HG03460 (cell line): ENCODE results near the gene EEF1AKMT3.

Source experiments
- ATAC-seq: cut with Tn5 transposase; IDR thresholded peaks from one replicate; pipeline ENCODE4 v1.9.1; 2021; ENCODE audit not compliant: unreplicated experiment

The EEF1AKMT3 gene

DNA sequence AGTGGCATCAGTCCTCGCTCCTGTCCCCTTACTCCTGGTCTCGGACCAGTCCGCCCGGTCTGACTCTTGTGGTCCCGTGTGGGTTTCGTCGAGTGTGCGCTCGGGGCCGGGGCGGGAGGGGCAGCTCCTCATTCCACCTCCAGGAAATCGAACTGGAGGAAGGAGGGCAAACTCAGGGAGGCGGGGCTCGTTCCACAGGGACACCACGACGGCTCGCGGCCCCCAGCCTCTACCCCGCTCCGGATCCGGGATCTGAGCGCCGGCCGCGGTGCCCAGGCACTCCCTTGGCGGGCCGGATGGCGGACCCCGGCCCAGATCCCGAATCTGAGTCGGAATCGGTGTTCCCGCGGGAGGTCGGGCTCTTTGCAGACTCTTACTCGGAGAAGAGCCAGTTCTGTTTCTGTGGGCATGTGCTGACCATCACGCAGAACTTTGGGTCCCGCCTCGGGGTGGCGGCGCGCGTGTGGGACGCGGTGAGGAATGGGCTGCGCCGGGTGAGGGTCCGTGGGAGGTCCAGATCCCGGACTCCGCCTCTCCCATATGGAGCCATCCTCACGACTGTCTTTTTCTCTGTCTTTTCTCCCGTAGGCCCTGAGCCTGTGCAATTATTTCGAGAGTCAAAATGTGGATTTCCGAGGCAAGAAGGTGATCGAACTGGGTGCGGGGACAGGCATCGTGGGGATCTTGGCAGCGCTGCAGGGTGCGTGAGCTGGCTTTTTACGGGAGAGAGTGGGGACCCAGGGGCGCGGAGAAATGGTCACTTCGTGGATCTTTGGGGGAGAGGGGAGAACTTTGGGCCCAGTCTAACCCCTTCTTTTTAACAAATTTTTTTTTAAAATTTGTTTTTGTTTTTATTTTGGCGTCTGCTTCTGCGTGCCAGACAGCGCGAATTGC, at the start of gene EEF1AKMT3:
Gene EEF1AKMT3, plus strand, starts transcription at position 186 of the 894 bp plus-strand sequence. Its CDS starts 111 bp downstream, at position 297.
- ATAC-seq: peak; percentile 37

DNA sequence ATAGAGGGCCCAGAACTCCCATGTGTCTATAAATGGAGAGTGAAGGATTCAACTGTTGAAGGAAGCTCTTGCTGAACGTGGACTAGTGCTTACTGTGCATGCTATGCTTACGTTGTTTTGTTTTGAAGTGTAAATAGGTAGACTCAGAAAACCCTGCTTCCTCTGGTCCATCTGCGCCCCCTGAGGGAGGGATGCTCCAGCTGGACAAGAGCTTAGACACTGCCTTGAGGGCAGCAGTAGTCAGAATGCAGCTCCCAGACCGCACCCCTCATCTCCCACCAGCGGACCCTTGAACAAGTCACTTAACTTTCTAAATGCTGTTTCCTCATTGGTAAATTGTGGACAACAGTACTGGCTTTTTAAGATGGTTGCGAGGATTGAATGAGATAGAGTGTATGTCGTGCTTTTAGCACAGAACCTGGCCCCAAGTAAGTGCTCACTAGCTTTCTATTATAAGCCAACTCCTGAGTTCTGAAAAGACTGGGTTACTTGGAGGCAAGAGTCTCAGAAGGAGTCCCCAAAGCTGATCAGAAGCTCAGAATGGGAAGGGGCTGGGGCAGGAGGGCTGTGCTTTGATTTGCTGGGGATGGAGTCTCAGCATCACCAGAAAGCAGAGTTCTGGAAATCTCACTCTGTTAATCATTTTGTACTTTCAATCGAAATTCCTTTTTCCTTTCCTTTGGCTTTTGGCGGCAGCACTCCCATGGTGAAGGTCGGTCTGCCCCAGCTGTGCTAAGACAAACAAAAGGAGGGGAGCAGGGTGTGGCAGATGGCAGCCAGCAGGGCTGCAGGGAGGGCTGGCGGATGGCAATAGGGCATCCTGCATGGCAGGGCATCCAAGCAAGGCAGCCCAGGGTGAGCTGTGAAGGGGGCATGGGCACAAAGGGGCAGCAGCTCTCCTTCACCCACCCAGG, 49.4 kb upstream of the EEF1AKMT3 start:
- no peak for ATAC-seq

DNA sequence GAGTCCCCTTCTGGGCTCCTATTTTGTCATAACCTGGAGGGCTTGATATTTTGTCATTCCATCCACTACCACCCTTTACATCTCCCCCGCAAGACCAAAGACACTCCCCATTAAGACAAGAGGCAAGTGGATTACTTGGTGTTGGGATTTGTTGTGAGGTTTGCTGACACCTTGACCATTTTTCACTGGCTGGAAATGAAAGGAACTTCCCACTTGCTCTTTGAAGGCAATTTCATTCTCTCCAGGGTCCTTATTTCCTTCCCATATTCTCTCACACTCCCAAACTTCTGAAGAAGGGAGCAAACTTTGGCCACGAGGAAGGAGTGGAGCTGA, 48.8 kb upstream of the EEF1AKMT3 start:
- no peak for ATAC-seq

DNA sequence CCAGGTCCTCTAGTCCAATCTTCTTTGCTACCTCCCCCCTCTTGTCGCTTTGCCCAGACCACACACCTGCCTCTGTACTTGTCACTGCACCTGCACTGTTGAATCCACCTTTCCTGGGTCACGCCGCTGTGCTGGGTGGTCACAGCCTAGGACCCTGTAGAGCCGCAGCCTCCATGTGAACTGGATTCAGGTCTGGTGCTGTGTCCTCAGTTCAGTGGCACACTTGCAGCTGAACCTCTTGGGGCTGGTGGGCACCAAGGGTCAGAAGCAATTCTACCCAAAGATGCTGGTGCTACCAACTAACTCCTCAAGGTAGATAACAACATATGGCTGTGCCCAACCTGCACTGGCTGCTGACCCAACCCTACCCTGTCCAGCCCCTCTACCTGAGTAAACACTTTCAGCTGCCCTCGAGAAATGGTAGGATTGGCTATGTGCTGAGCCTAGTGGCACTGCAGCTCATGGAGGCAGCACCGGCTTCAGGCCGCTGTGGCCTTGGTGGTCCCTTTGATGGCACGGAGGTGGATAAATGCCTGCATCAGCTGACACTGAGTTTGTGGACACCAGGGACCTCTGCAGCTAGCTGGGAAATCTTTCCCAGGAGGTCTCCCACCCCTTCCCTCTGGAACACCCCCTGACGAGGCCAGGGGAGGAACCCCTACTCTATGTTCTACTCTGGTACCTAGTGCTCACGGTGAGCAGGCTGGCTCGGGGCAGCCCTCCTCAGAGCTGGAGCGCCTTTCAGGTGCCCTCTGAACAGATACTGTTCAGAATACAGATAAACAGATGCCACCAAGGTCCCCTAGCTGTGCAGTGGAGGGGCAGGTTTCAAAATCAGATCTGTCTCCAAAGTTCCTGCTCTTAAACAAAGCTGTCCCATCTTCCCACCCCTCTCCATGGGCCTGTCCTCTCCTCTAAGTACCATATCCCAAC, 48.1 kb upstream of the EEF1AKMT3 start:
- no peak for ATAC-seq

DNA sequence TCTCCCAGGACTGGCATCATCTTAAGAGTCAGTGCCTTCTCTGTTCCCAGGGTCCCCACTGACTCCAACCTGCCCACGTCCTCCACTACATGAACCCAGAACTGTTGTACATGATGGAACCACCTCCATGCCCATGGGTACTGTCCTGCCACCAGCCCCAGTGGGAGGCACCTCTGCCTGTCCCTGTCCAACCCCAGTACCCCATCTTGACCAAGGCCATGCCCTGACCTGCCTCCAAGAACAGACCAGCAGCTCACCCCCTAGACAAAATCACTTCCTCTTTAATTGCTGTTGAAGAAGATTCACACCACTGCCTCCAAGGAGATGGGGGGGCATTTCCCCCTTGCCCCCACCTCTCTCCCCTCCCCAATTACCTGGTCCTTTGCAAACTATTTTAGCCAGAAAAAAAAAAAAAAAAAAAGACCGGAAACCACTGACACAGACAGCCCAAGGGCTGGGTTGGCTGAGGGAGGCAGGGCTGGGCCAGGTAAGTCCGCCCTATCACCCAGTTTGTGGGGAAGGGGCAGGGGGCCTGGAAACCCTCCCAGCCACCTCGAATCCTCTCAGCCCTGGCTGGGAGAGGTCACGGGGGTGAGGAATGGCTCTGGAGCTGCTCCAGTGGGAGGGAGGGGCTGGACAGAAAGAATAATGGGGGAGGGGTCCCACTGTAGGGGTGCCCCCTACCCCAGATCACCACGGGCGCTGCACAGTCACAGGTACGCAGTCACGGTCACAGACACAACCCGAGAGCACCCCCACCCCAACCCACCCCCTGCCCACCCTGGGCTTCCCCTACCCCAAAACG, 47.3 kb upstream of the EEF1AKMT3 start:
- no peak for ATAC-seq

DNA sequence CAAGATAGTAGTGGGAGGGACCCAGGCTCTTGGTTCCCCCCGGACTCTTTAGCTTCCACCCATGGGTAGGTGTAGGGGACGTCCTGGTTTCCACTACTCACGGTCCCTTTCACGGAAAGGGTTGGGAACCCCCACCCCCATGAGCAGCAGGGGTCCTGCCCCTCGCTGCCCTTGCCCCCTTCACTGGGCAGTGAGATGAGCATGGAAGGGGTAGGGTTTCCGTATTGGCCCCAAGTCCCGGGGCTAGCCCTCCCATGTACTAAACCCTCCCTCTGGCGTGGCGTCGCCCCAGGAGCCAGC, 46.6 kb upstream of the EEF1AKMT3 start:
- ATAC-seq: no peak

DNA sequence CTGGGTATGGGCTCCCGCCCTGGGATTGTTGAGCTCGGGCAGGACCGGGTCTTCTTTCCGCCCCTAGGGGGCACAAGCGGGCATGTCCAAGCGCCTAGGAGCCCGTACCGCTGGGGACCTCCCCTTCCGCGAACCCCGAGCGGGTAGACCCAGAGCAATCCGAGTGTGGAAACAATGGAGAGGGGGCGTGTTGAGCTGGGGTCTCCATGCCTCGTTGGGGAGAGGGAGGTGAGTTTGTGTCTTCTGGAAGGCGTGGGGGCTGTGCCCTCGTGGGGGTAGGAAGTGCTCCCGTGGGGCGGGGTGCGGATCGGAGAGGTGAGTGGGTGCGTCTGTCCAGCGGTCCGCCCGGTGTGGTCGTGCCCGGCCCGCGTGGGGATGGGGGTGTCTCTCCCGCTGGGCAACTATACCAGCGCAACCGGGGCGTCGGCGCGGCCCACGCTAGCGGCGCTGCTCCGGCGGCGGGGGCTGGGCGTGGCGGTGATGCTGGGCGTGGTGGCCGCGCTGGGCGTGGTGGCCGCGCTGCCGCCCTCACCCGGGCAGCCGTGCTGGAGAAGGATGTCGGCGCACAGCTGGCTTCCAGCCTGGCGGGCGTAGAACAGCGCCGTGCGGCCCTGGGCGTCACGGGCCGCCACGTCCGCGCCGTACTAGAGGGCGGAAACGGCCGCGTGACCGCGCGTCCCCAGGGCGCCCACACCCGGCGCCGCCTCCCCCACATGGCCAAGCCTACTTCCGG, 46.1 kb upstream of the EEF1AKMT3 start:
- peak; percentile 54 for ATAC-seq

DNA sequence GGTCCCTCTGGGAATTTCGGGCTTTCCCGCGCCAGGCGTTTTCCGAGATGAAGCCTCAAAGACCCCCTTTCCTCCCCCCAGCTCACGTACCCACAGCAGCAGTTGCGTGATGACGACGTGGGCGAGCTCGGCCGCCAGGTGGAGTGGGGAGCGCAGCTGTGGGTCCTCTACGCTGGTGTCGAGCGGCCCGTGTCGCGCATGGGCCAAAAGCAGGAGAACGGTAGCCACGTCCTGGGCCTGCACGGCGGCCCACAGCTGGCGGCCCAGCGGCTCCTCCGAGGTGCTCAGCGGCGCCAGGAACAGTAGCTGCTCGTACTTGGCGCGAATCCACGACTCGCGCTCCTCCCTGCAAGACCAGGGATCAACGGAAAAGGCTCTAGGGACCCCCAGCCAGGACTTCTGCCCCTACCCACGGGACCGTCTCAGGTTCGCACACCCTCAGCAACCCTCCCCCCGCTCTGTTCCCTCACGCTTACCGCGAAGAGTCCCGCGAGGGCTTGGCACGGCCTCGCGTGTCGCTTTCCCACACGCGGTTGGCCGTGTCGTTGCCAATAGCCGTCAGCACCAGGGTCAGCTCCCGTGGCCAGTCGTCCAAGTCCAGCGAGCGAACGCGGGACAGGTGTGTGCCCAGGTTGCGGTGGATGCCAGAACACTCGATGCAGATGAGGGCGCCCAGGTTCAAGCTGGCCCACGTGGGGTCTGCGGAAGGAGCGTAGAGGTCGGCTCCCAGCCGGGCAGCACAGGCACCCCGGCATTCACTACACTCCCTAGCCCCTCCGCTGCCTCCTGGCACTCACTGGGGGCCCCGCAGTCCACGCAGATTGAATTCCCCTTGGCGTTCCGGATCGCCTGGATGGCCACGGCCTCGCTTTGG, 45.3 kb upstream of the EEF1AKMT3 start:
- ATAC-seq: no peak

DNA sequence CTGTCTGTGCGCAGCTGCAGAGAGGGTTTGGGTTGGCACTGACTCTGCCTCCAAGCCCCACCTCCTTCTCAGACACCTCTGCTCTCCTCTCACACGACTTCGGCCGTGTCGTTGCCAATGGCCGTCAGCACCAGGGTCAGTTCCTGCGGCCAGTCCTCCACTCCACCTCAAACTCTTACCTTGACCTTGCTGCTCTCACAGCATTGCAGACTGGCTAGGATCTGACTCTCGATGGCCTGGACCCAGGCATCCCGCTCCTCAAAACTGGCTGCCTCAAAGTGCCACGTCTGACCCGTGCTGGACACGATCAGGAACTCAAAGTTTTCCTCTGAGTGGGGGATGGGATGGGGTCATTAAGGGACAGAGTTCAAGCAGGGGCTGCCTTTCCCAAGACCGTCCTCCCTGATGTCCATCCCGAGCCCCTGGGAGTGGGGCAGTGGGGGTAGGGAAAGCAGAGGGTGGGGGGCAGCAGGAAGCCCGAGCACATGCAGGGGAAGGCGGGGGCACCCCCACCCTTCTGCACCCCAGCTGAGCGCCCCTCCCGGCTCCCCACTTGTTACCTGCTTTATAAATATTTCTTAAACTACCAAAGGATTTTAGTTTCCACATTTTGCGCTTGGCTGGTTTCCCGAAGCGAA, 44.5 kb upstream of the EEF1AKMT3 start:
- ATAC-seq: no peak

DNA sequence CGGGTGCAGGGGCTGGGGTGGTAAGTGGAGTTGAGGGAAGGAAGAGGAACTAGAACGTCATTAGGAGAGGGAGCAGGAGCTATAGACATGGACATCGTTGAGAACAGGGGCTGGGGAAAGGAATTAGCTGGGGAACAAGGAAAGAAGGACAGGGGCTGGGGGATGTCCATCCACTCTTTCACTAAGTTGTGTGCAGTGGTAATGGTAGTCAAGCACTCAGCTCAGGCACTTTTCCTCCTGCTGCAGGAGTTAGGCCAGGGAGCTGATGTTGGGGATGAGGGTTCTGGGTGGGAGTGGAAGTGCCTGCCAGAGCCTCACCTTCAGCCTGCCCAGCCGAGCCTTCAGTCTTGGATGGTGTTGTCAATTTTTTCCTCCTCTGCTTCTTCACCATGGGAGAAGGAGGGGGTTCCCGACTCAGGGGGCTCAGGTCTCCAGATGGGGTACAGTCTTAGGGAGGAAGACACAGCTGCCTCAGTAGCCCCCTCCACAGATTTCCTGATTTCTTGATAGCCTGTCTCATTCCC, 43.0 kb upstream of the EEF1AKMT3 start:
- ATAC-seq: no peak

DNA sequence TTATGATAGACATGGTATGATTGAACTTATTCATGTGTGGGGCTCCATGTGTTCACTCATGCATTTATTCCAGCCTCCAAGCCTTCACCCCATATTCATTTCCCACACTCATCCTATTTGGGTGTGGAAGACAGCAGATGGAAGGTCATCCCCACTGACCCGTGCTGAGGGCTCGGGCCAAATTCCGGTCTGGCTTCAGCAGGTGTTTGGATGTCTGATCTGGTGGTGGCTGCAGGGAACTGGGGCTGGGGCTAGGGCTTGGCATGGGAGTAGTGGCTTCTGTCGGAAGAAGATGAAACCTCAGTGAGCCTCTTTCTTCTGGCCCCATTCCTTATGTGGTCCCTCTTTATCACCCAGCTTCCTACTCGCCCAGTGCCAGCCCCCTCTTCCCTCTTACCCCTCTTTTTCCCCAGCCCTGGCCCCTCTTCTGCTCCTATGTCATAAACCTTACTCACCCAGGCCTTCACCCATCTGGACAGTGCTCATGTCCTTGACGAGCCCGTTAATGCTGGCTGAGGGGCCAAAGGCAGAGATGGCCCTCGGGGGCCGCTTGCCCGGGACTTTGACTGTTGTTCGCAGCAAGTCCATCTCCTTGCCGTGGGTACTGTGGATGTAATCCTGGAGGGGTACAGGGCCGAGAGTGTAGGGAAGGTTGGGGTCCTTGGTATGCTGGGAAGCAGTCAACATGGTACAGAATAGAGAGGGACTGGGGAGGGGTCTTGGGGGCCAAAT, 41.9 kb upstream of the EEF1AKMT3 start:
- ATAC-seq: no peak

DNA sequence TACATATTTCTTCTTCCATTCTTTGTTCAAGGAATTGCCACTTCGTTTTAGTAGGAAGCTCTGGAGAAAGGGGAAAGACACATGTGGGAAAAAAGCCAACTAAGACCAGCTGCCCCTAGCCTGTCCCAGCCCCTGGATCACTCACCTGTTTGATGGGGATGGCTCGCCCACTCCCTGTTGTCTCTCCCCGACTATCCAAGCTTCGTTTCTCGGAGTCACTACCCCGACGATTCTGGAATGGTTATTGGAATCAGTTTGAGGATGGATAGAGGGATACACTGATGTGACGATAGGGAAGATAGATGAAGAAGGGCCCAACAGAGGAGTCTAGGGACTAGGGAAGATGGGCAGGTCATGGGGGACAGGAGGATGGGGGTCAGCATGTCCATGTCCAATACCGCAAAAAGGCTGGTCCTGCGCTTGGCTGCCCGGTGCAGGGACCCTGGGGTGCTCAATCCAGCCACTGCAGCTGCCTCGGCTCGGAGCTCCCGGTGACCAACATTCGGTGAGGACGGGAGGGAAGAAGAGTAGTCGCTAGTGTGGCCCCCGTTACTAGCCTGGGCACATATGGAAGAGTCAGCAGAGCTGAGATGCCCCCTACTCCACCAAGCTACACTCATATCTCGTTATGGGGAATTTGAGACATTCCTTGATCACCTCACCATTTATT, 40.9 kb upstream of the EEF1AKMT3 start:
- no peak for ATAC-seq

DNA sequence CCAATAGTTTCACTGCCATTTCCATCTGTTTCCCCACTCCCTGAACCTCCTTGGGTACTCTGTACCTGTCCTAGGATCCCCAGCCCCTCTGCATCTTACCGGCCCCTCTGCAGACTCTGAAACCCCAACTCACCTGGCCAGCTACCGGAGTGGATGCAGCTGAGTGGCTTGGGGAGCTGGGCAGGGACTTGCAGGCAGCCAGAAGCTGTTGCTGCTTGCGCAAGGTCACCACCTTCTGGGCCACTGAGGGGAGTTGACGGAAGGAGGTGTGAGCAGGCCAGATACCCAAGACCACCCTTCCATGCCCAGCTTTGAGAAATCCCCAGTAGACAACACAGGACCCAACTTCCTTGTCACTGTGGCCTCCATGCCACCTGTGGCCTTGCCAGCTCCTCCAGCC, 40.1 kb upstream of the EEF1AKMT3 start:
- ATAC-seq: no peak

DNA sequence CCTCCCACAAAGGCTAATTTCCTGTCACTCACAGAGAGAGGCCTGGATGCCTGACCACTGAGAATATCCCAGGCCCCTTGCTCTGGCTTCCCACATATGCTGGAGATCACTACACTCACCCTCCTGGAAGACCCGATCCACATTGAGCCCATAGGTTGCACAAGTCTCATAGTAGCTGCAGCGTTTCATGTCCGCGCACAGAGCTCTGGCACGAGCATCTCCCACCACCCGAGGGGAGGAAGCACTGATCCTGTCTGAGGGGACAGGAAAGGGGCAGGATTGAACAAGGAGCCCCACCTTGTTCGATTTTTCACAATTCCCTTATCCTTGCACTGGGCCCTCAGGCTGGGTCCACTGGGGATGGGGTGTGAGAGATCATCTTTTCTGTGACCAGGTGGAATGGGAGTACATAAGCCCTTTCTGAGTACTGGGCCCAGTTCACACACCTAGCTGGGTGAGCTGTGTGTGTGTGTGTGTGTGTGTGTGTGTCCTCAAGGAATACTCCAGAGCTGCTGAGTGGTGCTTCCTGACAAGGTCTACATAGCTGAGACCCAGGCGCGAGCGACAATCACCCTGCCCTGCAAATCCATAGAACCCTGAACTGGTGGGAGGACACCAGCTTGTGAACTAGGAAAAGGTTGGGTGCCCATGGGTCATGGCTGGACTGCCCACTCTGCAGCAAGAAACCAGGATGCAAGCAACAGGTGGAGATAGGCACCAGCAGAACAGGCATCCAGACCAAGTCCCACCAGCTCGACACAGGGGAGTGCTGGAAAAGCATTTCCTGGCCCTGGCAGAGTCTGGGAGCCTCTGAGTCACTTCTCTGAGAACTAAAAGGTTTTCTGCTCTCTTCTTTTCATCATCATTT, 39.5 kb upstream of the EEF1AKMT3 start:
- ATAC-seq: no peak

DNA sequence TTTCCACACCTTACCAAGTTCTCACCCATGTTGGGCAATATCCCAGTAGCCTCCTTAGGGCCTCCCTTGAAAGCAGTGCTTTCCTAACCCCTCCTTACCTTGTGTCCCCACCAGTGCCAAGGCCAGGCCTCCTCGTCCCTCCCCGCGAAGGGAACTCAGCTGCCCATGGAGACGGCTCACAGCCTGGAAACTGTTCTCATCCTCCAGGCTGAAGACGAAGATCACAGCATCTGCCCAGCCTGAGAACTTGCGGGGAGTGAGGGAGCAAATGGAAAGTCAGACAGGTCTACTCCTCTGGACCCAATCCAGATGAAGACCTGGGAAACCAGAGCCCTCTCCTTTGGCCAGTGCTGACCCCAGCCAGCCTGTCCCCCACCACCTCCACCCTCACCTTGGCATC, 38.5 kb upstream of the EEF1AKMT3 start:
- no peak for ATAC-seq

DNA sequence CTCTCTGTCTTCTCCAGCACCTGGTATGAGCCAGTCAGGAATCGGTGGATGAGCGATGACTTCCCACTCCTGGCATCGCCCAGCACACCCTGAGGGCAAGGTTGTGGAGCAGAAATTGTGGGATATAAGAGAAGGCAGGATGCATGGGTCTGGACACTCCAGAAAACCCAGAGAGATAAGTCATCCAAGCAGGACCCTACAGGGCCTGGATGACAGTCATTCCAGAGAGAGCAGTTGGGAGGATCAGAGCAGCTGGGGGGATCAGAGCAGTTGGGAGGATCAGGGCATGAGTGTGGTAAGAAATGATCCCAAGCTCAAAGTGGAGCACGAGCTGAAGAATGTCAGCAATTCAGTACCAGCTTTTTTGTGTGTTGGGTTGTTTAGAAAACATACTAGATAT, 37.8 kb upstream of the EEF1AKMT3 start:
- ATAC-seq: no peak
